ENCODE measurements around the gene GRIK2.

Gene GRIK2

GRCh38 chr6:101747716-101748115 is 354.2 kb downstream of the GRIK2 start:
- TF ChIP-seq FOXP2 (optimal IDR thresholded peaks at IDR 0.05; ENCODE audit: borderline replicate concordance, extremely low read depth, extremely low read length, insufficient read depth) (no peak), SIN3A (IDR thresholded peaks at IDR 0.05; ENCODE audit: borderline replicate concordance, insufficient read depth, low read length) (no peak), TAF1 (IDR thresholded peaks at IDR 0.05; ENCODE audit: borderline replicate concordance, insufficient read depth, low read length) (no peak), POLR2AphosphoS5 (IDR thresholded peaks at IDR 0.05; ENCODE audit: low read depth, low read length) (no peak)
- TF ChIP-seq, protein P1, sequence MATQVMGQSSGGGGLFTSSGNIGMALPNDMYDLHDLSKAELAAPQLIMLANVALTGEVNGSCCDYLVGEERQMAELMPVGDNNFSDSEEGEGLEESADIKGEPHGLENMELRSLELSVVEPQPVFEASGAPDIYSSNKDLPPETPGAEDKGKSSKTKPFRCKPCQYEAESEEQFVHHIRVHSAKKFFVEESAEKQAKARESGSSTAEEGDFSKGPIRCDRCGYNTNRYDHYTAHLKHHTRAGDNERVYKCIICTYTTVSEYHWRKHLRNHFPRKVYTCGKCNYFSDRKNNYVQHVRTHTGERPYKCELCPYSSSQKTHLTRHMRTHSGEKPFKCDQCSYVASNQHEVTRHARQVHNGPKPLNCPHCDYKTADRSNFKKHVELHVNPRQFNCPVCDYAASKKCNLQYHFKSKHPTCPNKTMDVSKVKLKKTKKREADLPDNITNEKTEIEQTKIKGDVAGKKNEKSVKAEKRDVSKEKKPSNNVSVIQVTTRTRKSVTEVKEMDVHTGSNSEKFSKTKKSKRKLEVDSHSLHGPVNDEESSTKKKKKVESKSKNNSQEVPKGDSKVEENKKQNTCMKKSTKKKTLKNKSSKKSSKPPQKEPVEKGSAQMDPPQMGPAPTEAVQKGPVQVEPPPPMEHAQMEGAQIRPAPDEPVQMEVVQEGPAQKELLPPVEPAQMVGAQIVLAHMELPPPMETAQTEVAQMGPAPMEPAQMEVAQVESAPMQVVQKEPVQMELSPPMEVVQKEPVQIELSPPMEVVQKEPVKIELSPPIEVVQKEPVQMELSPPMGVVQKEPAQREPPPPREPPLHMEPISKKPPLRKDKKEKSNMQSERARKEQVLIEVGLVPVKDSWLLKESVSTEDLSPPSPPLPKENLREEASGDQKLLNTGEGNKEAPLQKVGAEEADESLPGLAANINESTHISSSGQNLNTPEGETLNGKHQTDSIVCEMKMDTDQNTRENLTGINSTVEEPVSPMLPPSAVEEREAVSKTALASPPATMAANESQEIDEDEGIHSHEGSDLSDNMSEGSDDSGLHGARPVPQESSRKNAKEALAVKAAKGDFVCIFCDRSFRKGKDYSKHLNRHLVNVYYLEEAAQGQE (IDR thresholded peaks at IDR 0.05; ENCODE audit: insufficient read depth in 1 of 2, low read depth in 2 of 2, low read length in 2 of 2): no peak

DNA sequence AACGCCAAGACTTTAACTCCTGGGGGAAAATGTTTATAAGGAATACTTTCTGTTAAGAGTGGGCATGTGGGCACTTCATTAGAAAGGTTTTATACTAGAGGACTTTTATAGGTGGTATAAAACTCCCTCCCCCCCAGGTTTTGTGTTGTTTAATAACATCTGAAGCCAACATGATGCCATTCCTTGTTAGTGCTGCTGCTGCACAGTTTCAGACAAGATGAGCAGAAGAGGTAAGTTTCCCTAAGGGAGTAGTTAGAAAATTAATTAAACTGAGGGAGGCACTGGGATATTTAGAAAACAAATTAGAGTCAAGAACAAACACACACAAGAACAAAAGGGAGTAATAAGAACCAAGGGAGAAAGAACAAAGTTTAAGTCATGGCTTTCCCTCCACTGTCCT is 362.4 kb downstream of the GRIK2 start:
- TF ChIP-seq TAF1 (IDR thresholded peaks at IDR 0.05; ENCODE audit: borderline replicate concordance, insufficient read depth, low read length): no peak
- TF ChIP-seq, protein P1 (IDR thresholded peaks at IDR 0.05; ENCODE audit: insufficient read depth in 1 of 2, low read depth in 2 of 2, low read length in 2 of 2): no peak
- TF ChIP-seq FOXP2 (optimal IDR thresholded peaks at IDR 0.05; ENCODE audit: borderline replicate concordance, extremely low read depth, extremely low read length, insufficient read depth): no peak
- TF ChIP-seq SIN3A (IDR thresholded peaks at IDR 0.05; ENCODE audit: borderline replicate concordance, insufficient read depth, low read length): no peak
- no peak for TF ChIP-seq POLR2AphosphoS5 (IDR thresholded peaks at IDR 0.05; ENCODE audit: low read depth, low read length)

DNA sequence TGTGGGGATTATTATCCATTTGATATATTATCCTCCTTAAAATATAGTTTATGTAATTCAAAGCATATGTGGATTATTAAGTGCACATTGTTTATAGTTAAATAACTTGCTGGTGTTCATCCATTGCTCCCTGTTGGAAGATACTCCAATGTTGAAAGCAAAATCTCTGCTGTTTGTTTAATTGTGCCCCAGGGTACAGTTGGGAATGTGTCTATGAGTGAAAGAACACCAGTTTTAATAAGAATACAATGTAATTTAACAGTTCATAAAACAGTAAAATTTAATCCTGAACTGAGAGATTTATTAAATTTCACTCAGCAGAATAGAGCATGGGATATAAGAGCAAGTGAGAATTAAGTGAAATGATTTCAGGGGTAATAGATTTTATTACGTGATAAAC is 364.9 kb downstream of the GRIK2 start:
- no peak for TF ChIP-seq TAF1 (IDR thresholded peaks at IDR 0.05; ENCODE audit: borderline replicate concordance, insufficient read depth, low read length)
- no peak for TF ChIP-seq POLR2AphosphoS5 (IDR thresholded peaks at IDR 0.05; ENCODE audit: low read depth, low read length)
- no peak for TF ChIP-seq SIN3A (IDR thresholded peaks at IDR 0.05; ENCODE audit: borderline replicate concordance, insufficient read depth, low read length)
- TF ChIP-seq, protein P1 (IDR thresholded peaks at IDR 0.05; ENCODE audit: insufficient read depth in 1 of 2, low read depth in 2 of 2, low read length in 2 of 2): no peak
- no peak for TF ChIP-seq FOXP2 (optimal IDR thresholded peaks at IDR 0.05; ENCODE audit: borderline replicate concordance, extremely low read depth, extremely low read length, insufficient read depth)

DNA sequence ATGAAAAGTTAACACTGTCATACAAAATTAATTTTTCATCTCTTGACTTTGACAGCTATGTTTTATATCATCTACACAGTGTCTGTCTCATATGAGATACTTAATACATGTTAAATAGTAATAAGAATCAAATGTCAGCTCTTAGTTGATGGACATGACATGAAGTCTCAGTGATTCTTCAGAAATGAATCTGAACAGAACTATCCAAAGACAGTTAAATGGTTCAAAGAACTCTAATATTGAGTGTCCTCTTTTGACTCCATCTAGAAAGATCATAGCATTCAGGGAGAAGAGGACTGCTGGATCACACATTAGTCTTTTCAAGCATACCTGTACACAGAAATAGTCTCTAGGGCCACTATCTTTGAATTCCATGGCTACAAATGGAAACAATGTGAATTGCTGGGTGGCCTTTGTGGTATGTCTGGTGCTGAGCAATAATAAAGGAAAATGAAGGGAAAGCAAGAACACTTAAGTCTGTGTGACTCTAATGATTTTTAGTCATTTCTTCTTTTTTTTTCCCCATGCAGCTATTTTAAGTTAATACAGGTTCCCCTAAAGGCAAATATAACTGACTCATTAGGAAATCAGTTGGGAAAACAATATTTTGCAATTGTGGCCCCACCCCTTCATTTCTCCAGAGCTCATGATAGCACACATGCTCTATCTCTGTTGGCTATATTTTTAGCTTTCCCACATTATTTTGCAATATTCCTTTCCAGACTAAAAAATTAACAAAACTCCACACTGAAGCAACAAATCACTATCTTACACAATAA is 367.5 kb downstream of the GRIK2 start:
- no peak for TF ChIP-seq TAF1 (IDR thresholded peaks at IDR 0.05; ENCODE audit: borderline replicate concordance, insufficient read depth, low read length)

DNA sequence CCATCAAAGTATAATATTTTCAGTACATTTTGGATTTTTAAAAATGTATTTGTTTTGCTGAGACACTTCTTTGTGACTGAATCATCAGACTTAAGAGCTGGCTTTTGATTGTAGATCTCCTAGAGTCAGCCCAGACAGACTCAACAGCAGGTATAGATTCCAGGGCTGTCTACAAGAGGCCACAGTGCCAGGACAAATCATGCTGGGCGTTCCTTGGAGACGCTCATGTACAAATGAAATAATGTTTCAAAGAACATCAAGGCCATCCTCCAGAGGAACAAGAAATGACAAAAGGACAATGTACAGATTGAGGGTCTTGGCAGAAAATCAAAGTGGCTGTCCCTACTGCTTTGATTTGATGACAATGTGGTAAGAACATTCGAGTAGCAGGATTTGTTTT is 369.3 kb downstream of the GRIK2 start:
- no peak for TF ChIP-seq FOXP2 (optimal IDR thresholded peaks at IDR 0.05; ENCODE audit: borderline replicate concordance, extremely low read depth, extremely low read length, insufficient read depth)
- TF ChIP-seq TAF1 (IDR thresholded peaks at IDR 0.05; ENCODE audit: borderline replicate concordance, insufficient read depth, low read length): no peak
- TF ChIP-seq SIN3A (IDR thresholded peaks at IDR 0.05; ENCODE audit: borderline replicate concordance, insufficient read depth, low read length): no peak
- TF ChIP-seq POLR2AphosphoS5 (IDR thresholded peaks at IDR 0.05; ENCODE audit: low read depth, low read length): no peak

- TF ChIP-seq FOXP2 (optimal IDR thresholded peaks at IDR 0.05; ENCODE audit: borderline replicate concordance, extremely low read depth, extremely low read length, insufficient read depth) (no peak), POLR2AphosphoS5 (IDR thresholded peaks at IDR 0.05; ENCODE audit: low read depth, low read length) (no peak), TAF1 (IDR thresholded peaks at IDR 0.05; ENCODE audit: borderline replicate concordance, insufficient read depth, low read length) (no peak), SIN3A (IDR thresholded peaks at IDR 0.05; ENCODE audit: borderline replicate concordance, insufficient read depth, low read length) (no peak)
- TF ChIP-seq, protein P1 (IDR thresholded peaks at IDR 0.05; ENCODE audit: insufficient read depth in 1 of 2, low read depth in 2 of 2, low read length in 2 of 2): no peak
These were observed 371.8 kb downstream of the GRIK2 start for GRCh38 chr6:101765281-101765680.

Measured in PFSK-1 (cell line).